Peyer's patch (tissue), 4 donors: ENCODE results near the gene PPFIA1.

ENCODE experiments used
- CTCF ChIP-seq, 6 experiments: fragments of 450-650 bp in 4 of 6; fragments of 200-600 bp in 2 of 6; sonication (generic) in 1 of 6; IDR thresholded peaks; one replicate each; pipeline ENCODE4 v1.5.1; 2017 to 2019; ENCODE audit warnings: antibody characterized with exemption in 6 of 6, mild to moderate bottlenecking in 3 of 6, moderate library complexity in 1 of 6
- POLR2A ChIP-seq, 2 donors: fragments of 450-650 bp; IDR thresholded peaks; one replicate each; pipeline ENCODE4 v1.5.1; 2017; ENCODE audit warnings: antibody characterized with exemption in 2 of 2, mild to moderate bottlenecking in 2 of 2, moderate library complexity in 2 of 2

GRCh38 chr11:70413151-70413550 lies 142.7 kb downstream of the PPFIA1 start:
- no peak for TF ChIP-seq CTCF (IDR thresholded peaks at IDR 0.05)
- no peak for TF ChIP-seq POLR2A (IDR thresholded peaks at IDR 0.05)
